MM.1S (cell line): Measurements from ENCODE around the gene SLC39A2.

Source experiments
- EZH2 ChIP-seq: fragments of 300-600 bp; sonication (generic); optimal IDR thresholded peaks from 2 replicates; pipeline ENCODE3; 2017; ENCODE audit warnings: low read depth, mild to moderate bottlenecking, antibody characterized with exemption, low read length, mixed read lengths
- TF ChIP-seq, protein P1 (sequence below): fragments of 300-600 bp; sonication (generic); IDR thresholded peaks from 2 replicates; pipeline ENCODE4 v1.5.1; 2016; ENCODE audit warnings: antibody characterized with exemption, low read length, mixed read lengths

DNA sequence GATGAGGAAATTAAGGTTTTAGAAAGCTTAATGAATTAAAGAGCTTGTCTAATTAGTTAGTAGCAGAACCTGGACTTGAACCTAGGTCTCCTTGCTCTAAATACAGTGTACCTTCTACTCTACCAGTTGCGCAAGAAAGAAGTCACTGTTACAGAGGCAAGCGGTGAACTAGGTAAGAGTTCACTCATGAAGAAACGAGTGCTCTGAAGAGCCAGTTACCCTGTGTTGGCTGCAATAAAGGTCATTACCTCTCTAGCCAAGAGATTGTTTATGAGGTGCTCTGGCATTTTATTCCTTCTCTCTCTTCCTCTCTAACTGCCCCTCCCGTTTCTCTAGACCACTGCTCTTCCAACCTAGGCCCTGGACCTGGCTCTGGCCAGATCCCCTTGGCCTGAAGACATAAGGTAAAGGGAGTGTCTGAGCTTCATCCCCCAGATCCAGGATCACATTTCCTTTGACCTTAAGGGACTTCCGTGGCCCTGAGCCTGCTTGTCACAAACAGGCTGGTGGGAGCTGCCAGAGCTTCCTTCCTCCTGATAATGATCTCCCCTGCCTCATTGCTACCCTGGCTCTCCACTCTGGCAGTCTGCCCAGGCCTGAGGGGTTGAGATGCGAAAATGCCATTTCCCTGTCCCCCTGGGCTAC lies 45.0 kb downstream of the SLC39A2 start:
- TF ChIP-seq, protein P1, sequence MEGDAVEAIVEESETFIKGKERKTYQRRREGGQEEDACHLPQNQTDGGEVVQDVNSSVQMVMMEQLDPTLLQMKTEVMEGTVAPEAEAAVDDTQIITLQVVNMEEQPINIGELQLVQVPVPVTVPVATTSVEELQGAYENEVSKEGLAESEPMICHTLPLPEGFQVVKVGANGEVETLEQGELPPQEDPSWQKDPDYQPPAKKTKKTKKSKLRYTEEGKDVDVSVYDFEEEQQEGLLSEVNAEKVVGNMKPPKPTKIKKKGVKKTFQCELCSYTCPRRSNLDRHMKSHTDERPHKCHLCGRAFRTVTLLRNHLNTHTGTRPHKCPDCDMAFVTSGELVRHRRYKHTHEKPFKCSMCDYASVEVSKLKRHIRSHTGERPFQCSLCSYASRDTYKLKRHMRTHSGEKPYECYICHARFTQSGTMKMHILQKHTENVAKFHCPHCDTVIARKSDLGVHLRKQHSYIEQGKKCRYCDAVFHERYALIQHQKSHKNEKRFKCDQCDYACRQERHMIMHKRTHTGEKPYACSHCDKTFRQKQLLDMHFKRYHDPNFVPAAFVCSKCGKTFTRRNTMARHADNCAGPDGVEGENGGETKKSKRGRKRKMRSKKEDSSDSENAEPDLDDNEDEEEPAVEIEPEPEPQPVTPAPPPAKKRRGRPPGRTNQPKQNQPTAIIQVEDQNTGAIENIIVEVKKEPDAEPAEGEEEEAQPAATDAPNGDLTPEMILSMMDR = no peak
- no peak for TF ChIP-seq EZH2
